Right forelimb (tissue), 1 donor: ENCODE results near the gene BCAS4.

ENCODE experiments used
- DNase-seq: peaks from one replicate; pipeline ENCODE4 v3.0.0-alpha.2; 2018

Gene BCAS4

GRCh38 chr20:50826121-50826520 lies 31.3 kb downstream of the BCAS4 start:
- DNase-seq = no peak

- no peak for DNase-seq
Observed at GRCh38 chr20:50828363-50829136, 33.7 kb downstream of the BCAS4 start.

GRCh38 chr20:50831622-50832021 lies 36.8 kb downstream of the BCAS4 start:
- no peak for DNase-seq

- no peak for DNase-seq
Observed at GRCh38 chr20:50834599-50835005, 39.7 kb downstream of the BCAS4 start.

- DNase-seq = peak; percentile 82
Observed at GRCh38 chr20:50837532-50838321, 42.9 kb downstream of the BCAS4 start.

GRCh38 chr20:50838322-50838625 lies 43.4 kb downstream of the BCAS4 start:
- no peak for DNase-seq

- no peak for DNase-seq
Observed at GRCh38 chr20:50838707-50839385, 44.0 kb downstream of the BCAS4 start.

- DNase-seq = no peak
Observed at GRCh38 chr20:50842821-50843220, 48.0 kb downstream of the BCAS4 start.

GRCh38 chr20:50843331-50844276 lies 48.7 kb downstream of the BCAS4 start:
- DNase-seq = no peak

GRCh38 chr20:50844430-50845100 lies 49.7 kb downstream of the BCAS4 start:
- DNase-seq = no peak

GRCh38 chr20:50845566-50846215 lies 50.8 kb downstream of the BCAS4 start:
- no peak for DNase-seq

GRCh38 chr20:50848341-50848808 lies 53.5 kb downstream of the BCAS4 start:
- peak; percentile 63 for DNase-seq

GRCh38 chr20:50848846-50849673 lies 54.2 kb downstream of the BCAS4 start:
- peak; percentile 49 for DNase-seq

GRCh38 chr20:50850721-50851286 lies 55.9 kb downstream of the BCAS4 start:
- DNase-seq = no peak

GRCh38 chr20:50852085-50852484 lies 57.2 kb downstream of the BCAS4 start:
- DNase-seq = no peak

- DNase-seq = no peak
Observed at GRCh38 chr20:50854506-50855249, 59.8 kb downstream of the BCAS4 start.

GRCh38 chr20:50855498-50856474 lies 60.9 kb downstream of the BCAS4 start:
- no peak for DNase-seq

GRCh38 chr20:50856475-50857041 lies 61.7 kb downstream of the BCAS4 start:
- no peak for DNase-seq
